HG02973 (cell line): Measurements from ENCODE around the gene OR8D4.
A peak's percentile ranks its signal among the peaks of the same experiment; 100 is the strongest.
"Not testable (repeated sequence)": the region's sequence is repeated elsewhere in the genome, so short reads cannot be mapped to it uniquely, and the experiment has no call there.

Experiments
- ATAC-seq: cut with Tn5 transposase; IDR thresholded peaks from one replicate; pipeline ENCODE4 v1.9.1; 2021; ENCODE audit warnings: moderate library complexity; ENCODE audit not compliant: unreplicated experiment

OR8D4 gene

GRCh38 chr11:123901867-123902266 is at the start of gene OR8D4:
Gene OR8D4 (plus strand): TSS chr11:123902167. CDS start chr11:123906432, 4,265 bp downstream.
- ATAC-seq: no peak

GRCh38 chr11:123852321-123852720 is 49.6 kb upstream of the OR8D4 start:
- no peak for ATAC-seq

- no peak for ATAC-seq
Measured at GRCh38 chr11:123853038-123853437, 48.9 kb upstream of the OR8D4 start.

GRCh38 chr11:123856444-123856843 is 45.5 kb upstream of the OR8D4 start:
- ATAC-seq: no peak

GRCh38 chr11:123859731-123860130 is 42.2 kb upstream of the OR8D4 start:
- ATAC-seq: no peak

GRCh38 chr11:123865293-123865692 is 36.7 kb upstream of the OR8D4 start:
- ATAC-seq: not testable (repeated sequence)

- not testable (repeated sequence) for ATAC-seq
Measured at GRCh38 chr11:123867795-123868194, 34.2 kb upstream of the OR8D4 start.

- no peak for ATAC-seq
Measured at GRCh38 chr11:123880912-123881311, 21.1 kb upstream of the OR8D4 start.

- no peak for ATAC-seq
Measured at GRCh38 chr11:123885570-123885969, 16.4 kb upstream of the OR8D4 start, which contains the start of gene TMEM225. Gene TMEM225 (minus strand): TSS chr11:123885670. CDS start chr11:123885425, 245 bp downstream.

- no peak for ATAC-seq
Measured at GRCh38 chr11:123892031-123892430, 9.9 kb upstream of the OR8D4 start.

- ATAC-seq: no peak
Measured at GRCh38 chr11:123899792-123900191, 2.2 kb upstream of the OR8D4 start.

GRCh38 chr11:123903932-123904331 is 2.0 kb downstream of the OR8D4 start:
- peak; percentile 83 for ATAC-seq

- ATAC-seq: no peak
Measured at GRCh38 chr11:123904932-123905331, 3.0 kb downstream of the OR8D4 start.

- no peak for ATAC-seq
Measured at GRCh38 chr11:123905826-123906225, 3.9 kb downstream of the OR8D4 start.

GRCh38 chr11:123920943-123921342 is 19.0 kb downstream of the OR8D4 start:
- no peak for ATAC-seq

- ATAC-seq: no peak
Measured at GRCh38 chr11:123924027-123924426, 22.1 kb downstream of the OR8D4 start.

GRCh38 chr11:123939317-123939716 is 37.4 kb downstream of the OR8D4 start, which contains the start of gene OR4D5:
Gene OR4D5 (plus strand): TSS chr11:123939617. CDS start chr11:123939617, 0 bp downstream.
- ATAC-seq: no peak

- no peak for ATAC-seq
Measured at GRCh38 chr11:123942413-123942812, 40.4 kb downstream of the OR8D4 start.

- ATAC-seq: no peak
Measured at GRCh38 chr11:123943738-123944137, 41.8 kb downstream of the OR8D4 start, which contains the start of gene OR6T1. Gene OR6T1 (minus strand): TSS chr11:123943838. CDS start chr11:123943838, 0 bp downstream.

- no peak for ATAC-seq
Measured at GRCh38 chr11:123945132-123945531, 43.2 kb downstream of the OR8D4 start.

GRCh38 chr11:123956752-123957151 is 54.8 kb downstream of the OR8D4 start:
- no peak for ATAC-seq
